ENCODE measurements around the gene SPEF2.

DNA sequence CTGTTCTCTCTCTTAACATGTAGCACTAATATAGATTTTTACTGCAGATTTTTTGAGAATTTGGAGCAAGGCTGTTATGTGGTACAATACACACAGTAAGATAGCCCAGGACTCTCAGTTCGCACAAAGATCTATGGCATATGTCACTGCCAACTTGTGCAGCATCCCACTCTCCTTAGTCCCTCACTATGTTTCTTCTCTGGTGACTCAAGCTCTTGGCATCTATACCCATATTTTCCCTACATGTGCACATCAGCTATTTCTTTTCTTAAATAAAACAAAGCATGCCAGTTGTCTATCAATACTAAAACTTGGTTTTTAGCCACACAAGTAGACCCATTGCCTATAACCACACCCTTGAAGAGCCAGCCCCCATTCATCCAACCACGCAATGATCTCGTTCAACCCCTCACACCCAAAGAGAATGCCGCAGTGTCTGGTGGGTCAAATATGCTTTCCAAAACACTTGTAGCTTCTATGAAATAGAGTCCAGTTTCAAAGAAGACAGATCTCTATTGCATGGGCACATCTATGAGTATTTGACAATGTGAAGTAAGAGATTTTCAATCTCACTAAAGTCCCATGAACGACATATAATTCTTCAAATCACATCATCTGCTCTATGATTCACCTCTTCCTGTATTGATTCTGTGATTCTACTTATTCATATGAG, 220.8 kb downstream of the SPEF2 start:
- TF ChIP-seq POLR2A (IDR thresholded peaks at IDR 0.05): no peak
- TF ChIP-seq CTCF (IDR thresholded peaks at IDR 0.05): no peak
- no peak for TF ChIP-seq POLR2AphosphoS5 (IDR thresholded peaks at IDR 0.05; ENCODE audit: insufficient read depth in 1 of 2, low read depth in 1 of 2)

Data from vagina (tissue), 2 donors.